SHP77 treated with DMSO at 0.1 percent for 48 hours (cell line): ENCODE results near the gene SLC48A1.

Source experiments
- DNase-seq: peaks from one replicate; lab custom pipeline; 2025; lab: John Stamatoyannopoulos, UW

The SLC48A1 gene

DNA sequence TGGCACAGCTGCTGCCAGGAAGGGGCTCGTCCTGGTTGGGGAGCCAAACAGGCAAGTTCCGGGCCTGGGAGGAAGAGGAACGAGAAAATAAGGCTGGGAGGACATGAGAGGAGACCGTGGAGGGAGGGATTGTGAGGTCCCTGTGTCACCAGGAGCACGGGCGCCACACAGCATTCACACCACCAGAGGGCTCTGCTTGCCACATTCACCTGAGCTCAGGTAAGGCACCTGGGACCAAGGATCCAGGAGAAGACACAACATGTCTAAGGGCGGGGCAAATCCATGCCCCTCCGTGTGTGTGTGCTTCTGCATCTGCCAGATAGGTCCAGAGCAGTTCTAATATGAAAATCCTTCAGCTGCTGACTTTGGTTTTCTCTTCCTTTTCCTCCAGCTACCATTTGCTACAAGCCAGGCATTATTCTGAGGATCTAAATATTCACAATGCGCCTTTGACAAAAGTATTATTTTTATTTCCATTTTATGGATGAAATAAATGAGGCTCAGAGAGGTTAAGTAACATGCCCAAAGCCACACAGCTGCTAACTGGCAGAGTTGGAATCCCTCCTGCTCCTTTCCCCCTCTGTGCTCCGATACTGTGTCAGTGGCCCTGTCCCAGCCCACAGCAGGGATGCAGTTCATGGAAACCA is 28.9 kb upstream of the SLC48A1 start:
- no peak for DNase-seq

DNA sequence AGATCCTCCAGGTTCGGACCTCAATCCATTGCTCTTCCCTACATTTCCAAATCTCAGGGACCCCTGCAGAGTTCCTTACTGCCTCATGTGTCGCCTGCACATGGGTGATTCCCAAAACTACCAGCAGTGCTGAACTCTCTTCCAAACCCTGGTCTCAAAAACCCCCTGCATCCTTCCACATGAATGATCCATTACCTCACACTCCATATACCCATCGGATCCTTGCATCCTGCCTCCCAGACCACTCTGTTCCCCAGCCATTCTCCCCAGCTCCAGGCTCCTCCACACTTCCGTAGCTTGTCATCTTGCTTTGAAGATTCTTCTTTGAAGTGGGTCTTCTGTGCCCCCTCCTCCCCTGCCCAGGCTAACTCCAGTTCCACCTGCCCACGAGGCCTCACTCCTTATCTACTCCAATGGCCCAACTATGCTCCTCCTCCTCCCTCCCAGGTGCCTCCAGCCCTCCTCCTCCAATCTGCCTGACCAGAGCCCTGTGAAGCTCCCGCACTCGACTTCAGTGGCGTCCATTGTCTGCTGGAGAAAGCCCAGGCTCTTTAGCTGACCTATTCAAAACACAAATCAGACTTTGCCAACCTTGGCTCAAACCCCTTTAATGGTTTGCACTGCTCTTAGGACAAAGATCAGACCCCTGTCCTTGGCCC is 28.1 kb upstream of the SLC48A1 start:
- DNase-seq = no peak

DNA sequence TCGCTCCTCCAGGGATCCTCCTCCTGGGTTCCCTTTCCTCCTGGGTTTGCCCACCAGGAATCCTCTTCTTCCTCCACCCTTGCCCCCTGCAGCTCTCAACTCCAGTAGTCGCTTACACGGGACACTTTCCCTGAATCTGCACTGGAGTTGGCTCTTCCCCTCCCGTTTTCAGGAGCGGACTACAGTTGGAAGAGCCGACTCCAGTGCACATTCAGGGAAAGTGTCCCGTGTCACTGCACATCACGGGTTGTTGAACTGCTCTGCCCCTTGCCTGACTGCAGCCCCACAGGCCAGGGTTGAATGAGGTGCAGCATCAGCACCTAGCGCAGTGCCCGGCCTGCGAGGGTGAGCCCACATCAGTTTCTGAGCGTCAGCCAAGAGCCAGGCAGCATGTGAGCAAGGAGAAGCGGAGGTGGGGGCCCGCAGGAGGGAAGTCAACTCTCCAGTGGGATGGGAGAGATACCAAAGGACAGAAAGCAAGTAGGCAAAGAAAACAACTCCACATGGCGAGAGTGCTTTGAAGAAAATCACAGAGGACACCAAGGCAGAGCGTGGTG is 27.5 kb upstream of the SLC48A1 start:
- no peak for DNase-seq

DNA sequence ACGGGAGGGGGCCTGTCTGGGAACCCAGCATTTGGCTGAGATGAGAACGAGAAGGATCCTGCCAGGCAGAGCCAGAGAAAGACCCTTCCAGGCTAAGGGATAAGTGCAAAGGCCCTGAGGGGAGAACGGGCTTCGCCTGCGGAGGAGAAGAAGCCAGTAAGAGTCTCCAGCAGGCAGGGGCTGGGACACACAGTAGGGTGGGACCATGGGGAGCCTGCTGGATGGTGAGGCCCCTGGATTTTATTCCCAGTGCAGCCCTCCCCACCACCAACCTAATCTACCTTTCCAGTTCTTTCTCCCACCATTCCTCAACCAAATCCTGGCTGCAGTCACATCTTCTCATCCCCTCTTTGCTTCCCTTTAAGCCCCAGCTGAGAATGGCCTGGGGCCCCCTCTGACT is 27.0 kb upstream of the SLC48A1 start:
- no peak for DNase-seq

DNA sequence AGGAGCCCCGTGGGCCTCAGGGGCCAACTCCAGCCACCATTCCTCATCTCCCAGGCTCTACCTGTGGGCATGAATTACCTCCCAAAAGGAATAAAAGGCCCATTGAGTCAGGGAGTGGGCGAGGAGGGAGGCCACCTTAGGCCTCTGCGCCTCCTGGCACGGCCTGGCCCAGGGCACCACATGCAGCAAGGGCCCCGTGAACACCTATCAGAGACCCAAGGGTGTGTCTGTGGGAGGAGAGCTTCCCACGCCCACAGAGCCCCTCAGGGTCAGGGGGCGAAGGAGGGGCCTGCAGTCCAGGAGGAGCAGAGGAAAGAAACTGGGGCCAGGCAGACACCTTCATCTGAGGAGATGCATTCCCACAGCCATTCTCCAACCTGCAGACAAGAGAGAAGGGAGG is 26.5 kb upstream of the SLC48A1 start:
- no peak for DNase-seq

DNA sequence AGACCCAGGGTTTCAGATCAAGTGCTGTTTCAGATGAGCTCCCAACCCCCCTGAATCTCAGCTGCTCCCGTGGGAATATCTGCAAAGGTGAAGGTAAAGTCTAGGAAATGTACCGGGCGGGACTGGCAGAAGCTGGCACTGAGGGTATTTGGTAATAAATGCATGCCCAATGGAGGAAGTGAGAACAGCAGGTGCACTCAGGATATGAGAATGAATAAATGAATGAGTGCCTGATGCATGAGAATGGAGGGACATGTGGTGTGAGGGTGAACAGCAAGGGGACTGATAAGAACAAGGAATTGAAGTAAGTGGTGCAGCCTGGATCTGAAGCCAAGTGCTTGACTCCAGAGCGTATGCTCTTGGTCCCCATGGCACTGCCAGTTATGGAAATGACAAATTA is 25.9 kb upstream of the SLC48A1 start:
- DNase-seq = no peak

DNA sequence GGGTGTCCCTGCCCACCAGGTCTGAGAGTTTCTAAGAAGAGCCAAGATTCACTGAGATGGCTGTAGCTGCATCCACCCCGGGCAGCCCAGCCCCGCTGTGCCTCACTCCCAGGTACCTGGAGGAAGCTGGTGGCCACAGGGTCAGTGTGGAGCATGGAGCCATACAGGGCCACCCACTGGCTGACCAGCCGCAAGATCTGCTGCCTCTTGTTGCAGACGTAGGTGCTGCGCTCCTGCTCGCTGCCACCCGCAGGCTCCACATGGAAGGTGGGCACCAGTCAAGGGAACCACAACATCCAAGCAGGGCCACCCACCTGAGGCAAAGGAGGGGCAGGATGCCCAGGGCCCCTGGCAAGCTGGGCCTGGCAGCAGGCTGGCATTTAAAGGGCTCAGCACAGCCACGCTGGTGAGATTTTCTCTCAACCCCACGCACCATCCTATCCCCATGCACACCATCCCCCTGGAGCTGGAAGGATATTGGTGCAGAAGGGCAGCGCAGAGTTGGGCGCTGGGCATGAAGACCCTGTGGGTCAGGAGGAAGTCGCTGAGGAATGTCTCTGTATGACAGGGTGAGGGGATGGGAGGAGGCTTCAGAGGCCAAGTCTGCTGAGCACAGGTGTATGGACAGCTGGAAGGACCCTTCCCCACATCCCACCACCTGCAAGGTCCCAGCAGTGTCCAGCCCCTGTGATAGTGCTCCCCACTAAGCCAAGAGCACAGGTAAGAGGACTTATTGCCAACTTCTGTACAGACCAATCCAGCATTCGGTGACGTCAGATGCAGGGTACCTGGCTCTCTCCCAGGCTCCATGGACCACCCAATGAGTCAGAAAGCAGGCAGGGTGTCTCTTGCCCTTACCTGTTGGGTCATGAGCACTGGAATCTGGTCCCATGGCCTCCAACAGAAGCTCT is 25.2 kb upstream of the SLC48A1 start:
- DNase-seq = no peak

DNA sequence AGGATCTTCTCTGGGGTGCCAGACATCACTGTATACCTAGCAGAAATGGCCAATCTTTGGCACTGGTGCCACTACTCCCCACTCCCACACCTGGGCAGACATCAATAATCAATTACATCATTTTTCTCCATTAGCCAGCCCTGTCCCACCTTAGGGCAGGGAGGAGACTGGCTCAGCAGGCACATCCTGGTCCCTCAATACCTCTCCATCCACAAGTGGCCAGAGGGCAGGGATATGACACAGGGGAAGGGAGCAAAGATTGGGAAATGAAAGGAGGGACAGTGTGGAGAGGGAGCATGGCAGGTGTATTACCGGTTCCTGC is 24.6 kb upstream of the SLC48A1 start:
- no peak for DNase-seq

DNA sequence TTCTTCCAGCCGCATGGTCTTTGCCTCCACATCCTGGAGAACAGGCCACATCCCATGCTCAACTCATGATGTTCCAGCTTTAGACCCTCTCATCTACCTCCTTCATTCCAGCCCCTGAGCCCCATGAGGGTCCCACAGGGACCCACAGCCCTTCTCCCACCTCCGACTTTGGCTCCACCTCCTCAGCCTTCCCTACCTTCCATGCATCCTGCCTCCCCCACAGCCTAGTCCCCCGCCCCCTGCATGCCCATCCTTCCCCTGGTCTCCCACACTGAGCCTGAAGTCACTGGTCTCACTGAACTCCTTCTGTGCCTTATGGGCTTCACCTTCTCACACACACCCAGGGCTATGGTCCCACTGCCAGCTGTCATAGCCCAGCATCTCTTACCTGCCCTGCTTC is 24.1 kb upstream of the SLC48A1 start:
- no peak for DNase-seq

DNA sequence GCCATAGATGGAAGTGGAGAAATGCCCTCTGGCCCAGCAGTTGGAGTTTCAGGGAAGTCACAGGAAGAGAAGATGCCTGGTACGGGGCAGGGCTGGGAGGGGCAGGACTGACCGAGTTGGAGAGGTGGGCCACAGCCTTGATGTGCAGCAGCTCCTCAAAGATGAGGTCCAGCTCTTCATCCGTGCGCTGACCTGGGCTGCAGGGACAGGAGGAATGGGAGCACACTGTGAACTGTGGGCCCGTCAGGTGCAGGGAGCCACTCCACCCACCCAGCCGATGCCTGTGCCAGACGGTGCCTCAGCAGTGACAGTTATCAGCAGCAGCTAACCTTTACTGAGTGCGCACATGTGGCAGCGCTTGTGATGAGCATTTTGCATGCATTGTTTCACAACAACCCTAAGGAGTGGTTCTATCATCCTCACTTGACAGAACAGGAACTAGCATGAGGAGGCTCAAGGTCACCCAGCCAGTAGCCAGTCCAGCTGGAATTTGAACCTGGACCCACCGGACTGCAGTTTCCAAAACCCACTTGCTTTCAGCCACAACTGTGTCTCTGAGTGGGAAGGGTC is 22.7 kb upstream of the SLC48A1 start:
- DNase-seq = no peak

DNA sequence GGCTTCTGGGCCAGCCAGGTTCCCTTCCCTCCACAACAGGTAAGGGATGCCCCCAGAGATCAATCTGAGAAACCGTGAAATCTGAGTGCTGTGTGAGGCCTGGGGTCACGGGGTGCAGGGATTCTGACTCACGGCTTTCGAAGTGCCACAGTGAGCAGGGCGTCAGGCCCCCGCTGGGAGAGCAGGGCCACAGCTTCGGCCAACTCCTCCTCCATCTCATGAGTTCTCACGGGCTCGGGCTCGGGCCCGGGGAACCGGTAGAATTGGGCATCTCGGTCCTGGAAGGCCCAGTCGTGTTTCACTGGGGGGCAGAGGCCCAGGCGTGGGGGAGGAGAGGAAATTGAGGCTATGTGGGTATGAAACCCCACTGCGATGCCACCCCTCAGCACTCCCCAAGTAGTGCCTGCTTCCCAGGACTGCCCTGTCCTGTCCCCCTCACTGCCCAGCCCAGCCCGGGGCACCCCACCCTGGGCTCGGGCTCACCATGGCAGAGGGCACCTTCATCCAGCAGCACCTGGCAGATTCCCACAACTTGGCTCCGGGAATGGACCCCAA is 22.0 kb upstream of the SLC48A1 start:
- no peak for DNase-seq

DNA sequence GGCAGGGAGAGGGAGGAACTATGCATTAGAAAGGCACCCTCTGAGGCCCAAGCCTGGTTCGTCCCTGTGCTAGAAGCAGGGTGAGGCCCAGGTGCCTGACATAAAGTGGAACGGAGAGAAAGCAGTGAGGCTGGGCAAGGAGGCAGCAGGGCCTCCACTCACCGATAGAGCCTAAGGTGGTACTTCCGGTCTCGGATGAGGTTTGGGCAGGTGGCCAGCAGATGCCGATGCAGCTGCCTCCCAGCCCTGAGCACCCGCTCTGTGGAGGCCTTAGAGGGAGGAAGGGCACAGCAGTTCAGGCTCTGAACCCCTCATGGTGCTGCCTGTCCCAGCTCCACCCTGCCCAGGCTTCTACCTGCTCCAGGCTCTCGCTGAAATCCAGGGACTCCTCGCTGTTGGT is 21.5 kb upstream of the SLC48A1 start:
- no peak for DNase-seq

DNA sequence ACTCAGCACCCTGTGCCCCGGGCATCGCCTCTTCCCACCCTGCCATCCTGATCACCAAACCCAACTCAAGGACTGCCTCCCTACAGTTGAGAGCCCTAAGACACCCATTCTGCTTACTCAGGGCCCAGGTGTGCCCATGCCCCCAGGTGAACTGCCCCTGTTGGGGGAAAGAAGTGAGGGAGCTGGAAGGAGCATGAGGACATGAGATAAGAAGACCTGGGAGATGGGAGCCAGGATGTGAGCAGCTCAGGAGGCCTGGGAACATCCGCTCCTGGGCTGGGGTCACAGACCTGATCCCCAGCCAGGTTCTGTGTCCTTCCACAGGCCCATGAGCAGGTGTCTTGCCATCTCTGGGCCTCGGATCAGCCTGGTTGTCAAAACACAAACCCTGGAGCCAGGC is 20.9 kb upstream of the SLC48A1 start:
- DNase-seq = no peak

DNA sequence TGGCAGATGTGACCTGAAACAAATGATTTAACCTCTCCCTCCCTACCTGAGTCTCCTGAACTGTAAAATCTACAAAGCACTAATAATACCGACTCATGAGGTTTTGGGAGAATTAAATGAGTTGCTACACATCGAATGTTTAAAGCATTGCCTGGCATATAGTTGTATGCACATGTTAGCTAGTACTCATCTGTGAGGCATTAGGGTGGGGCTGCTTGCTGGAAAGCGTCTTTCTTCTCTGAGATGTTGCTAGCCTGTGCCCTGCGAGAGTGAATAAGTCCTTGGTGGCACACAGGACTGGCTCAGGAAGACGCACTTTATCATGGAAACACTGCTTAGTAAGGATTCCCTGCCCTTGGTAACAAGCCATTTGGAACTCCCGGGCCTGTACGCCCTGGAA is 20.5 kb upstream of the SLC48A1 start:
- DNase-seq = no peak

DNA sequence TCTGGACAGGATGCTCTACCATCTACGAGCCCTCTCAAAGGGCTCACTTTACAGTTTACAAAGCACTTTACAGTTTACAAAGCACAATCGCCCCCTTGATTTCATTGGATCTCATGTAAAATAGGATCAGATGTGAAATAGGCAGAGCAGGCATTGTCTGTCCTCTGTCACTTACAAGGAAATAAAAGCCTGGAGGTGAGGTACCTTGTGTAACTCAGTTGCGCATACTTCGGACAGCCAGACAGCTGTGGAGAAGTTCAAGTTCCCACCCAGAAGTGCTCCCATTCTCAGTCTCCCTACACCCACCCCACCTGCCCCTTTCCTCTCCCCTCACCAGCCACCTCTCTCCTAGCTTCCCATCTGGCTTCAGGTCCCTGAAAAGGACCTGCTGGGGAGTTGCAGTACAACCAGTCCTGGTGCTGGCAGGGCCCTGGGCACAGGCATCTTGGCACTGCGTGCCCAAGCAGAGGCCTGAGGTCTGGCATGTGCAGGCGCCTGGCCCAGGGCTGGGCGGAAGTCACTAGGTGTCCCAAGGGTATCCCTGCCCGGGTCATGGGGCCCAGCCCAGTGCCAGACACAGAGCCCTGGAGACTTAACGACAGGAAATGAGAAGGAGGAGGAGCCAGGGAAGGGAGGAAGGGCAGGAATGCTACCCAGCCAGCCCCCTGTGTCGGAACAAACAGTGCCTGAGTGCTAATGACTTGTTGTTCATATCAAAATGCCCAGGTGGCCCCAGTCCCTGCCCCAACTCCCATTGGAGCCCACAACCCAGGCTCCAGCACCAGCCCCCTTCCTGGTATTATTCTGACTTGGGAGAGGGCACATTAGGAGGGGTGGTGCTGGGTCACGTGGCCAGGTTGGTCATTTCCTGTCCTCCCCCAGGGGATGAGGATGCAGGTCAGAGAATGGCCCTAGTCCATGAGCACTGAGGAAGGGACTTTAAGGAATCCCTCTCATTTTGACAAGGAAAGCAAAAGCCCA is 19.7 kb upstream of the SLC48A1 start:
- no peak for DNase-seq

DNA sequence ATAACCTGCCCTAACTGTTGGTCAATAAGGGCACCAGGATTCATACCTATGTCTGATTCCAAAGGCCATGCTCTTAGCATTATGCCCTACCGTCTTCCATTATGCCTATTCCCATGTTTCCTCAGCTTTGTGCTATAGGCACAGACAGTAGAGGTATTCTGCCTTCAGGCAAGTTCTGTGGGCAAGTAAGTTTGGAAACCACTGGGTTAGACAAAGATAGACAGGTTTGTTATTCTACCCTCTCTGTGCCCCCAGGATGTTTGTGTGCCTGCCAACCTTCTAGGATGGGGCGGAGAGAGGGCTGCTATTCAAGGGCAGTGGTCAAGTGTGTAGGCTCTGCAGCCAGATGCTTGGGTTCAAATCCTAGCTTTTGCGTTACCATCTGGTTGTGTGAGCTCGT is 18.9 kb upstream of the SLC48A1 start:
- DNase-seq = no peak

DNA sequence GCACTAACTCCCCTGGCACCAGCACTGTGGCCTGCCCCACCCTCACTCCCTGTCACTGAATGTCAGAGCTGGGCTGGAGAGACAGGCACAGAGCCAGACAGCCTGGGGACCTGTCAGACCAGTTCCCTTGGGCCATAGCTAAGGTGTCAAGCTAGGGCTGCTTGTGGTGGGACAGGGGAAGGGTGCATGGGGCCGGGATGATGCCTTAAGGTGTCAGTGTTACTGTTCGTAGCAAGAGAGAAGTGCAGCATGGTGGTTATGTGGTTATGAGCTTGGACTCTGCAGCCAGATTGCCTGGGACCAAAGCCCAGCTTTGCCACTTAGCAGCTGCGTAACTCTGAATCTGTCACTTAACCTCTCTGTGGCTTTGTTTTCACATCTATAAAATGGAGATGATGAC is 18.2 kb upstream of the SLC48A1 start:
- no peak for DNase-seq

DNA sequence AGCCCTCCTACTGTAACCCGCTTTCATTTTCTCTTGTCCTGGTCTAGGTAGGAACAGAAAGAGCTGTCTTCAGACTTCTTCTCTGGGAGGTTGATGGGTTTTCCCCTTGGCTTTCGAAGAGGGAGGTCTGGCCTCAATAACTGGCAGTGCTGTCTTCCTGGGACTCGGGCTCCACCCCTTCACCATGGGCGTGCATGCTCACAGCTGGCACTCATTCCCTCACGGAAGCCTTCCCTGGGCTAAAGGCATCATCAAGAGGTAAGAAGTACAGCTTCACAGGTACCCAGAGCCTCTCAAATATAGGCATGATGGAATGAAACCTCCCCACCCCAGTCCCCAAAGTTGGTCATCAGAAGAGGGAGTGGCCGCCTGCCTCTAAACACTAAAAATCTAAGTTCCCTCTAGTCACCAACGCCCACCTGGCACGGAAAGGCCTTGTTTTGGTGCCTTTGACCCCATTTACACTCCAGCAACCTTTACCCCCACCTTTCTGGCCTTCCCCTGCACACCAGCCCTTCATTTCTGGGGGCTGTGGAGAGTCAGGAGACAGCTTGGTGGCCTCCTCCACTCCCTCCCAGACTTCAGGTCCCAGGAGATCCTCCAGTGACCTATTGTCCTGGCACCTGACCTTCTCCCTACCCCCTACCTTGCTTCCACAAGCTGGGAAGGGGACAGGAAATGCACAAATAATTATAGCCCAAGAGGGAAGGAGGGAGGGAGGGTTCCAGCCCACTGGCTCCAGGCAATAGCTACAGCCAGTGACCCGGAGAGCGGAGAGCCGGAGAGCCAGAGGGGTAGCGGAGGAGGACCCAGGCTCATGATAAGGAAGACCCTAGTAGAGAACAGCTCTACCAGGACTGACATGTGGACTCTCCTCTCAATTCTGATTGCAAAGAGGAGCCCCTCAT is 17.1 kb upstream of the SLC48A1 start:
- DNase-seq = no peak

DNA sequence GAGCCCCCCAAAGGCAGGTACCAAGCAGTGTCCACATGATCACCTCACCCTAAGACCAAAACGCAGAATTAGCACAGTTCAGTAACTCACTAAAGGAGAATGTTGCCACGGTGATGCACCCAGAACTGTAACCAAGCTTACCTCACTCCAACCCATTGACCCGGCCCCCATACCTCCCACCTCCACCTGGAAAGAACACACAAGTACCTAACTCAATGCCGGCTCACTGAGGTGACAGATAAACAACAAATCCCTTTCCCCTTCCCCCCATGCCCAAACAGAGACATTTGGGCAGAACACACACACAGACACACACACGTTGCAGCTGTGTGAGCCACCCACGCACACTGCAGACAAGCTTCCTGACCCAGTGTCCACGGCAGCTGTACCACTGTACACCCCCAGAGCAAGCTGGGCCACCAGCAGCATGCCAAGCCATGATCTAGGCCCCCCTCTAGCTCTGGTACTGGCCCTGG is 15.6 kb upstream of the SLC48A1 start:
- no peak for DNase-seq
